Left ventricle myocardium inferior (tissue), 1 donor: ENCODE data around the gene SLC6A7. TPM values are rescaled to one million over a fixed set of nuclear protein-coding genes. Genes with fewer than 3 reads are reported as not detected.

ENCODE experiments used
- DNase-seq: peaks from one replicate; pipeline ENCODE4 v3.0.0-alpha.2; 2020
- H3K27ac ChIP-seq: fragments of 200-600 bp; replicated peaks from 2 replicates; pipeline ENCODE4 v1.8.0; 2021
- H3K27me3 ChIP-seq: fragments of 200-600 bp; 2 replicates; pipeline ENCODE4 v1.8.0; 2021; ENCODE audit warnings: low read depth
- H3K36me3 ChIP-seq: fragments of 200-600 bp; 2 replicates; pipeline ENCODE4 v1.8.0; 2021
- H3K4me1 ChIP-seq: fragments of 200-600 bp; 2 replicates; pipeline ENCODE4 v1.8.0; 2021
- H3K4me3 ChIP-seq: fragments of 200-600 bp; 2 replicates; pipeline ENCODE4 v1.8.0; 2021; ENCODE audit warnings: mild to moderate bottlenecking, moderate library complexity
- H3K9me3 ChIP-seq: fragments of 200-600 bp; replicated peaks from 2 replicates; pipeline ENCODE4 v1.8.0; 2021
- CTCF ChIP-seq: fragments of 200-600 bp; IDR thresholded peaks from 2 replicates; pipeline ENCODE4 v1.8.0; 2021; ENCODE audit warnings: antibody characterized with exemption, mild to moderate bottlenecking, borderline replicate concordance
- intact Hi-C: fragments of 100-400 bp; cut with micrococcal nuclease; formaldehyde crosslinking; loops from one replicate; pipeline ENCODE4 v1.11.0; 2022
- total RNA-seq: library from RNA; stranded (reverse); fragmentation: NEBNext Ultra II Directional; extraction: Animal tissue kit (Norgen Biotek cat#: 25700); gene quantifications from one replicate; pipeline ENCODE4 v1.2.1, GENCODE V29; 2021
- donor health status: DM: no; HTN: yes; CAD: no; lungs with severe emphysema.

Gene SLC6A7
- total RNA-seq, 1 donor from 2014 or later: not detected

GRCh38 chr5:150160448-150161081, 29.3 kb upstream of the SLC6A7 start:
- TF ChIP-seq CTCF: no peak
- peaks cover 86% of the 10 kb centered on the region for H3K4me1 ChIP-seq

GRCh38 chr5:150161242-150162141, 28.4 kb upstream of the SLC6A7 start:
- peak; percentile 92 for TF ChIP-seq CTCF
- Histone ChIP-seq H3K4me3 (no peak overlapping the region), H3K36me3 (no peaks in the 10 kb centered on the region), H3K4me1 (peaks cover 76% of the 10 kb centered on the region), H3K27ac (peak overlapping the region; percentile 89), H3K9me3 (no peaks in the 10 kb centered on the region), H3K27me3 (peaks cover 6% of the 10 kb centered on the region)
- DNase-seq: peak; percentile 86
- intact Hi-C loops: loop anchor here (5.0 kb wide), 1 partner anchor 56 kb away; no protein-coding TSS in a partner anchor

More at GRCh38 chr5:150160448-150161081, 29.3 kb upstream of the SLC6A7 start:
- intact Hi-C loops: loop anchor here (5.0 kb wide), 1 partner anchor 57 kb away; no protein-coding TSS in a partner anchor
- no peaks in the 10 kb centered on the region for H3K27me3 ChIP-seq
- no peak overlapping the region for H3K4me3 ChIP-seq
- no peaks in the 10 kb centered on the region for H3K36me3 ChIP-seq
- DNase-seq: peak; percentile 12
- no peaks in the 10 kb centered on the region for H3K9me3 ChIP-seq
- peak overlapping the region; percentile 89 for H3K27ac ChIP-seq

GRCh38 chr5:150162142-150162513, 27.7 kb upstream of the SLC6A7 start:
- no peaks in the 10 kb centered on the region for H3K36me3 ChIP-seq
- intact Hi-C loops: loop anchor here (5.0 kb wide), 1 partner anchor 55 kb away; no protein-coding TSS in a partner anchor
- H3K4me1 ChIP-seq: peaks cover 75% of the 10 kb centered on the region
- TF ChIP-seq CTCF: no peak
- DNase-seq: no peak
- no peaks in the 10 kb centered on the region for H3K9me3 ChIP-seq
- no peak overlapping the region for H3K4me3 ChIP-seq
- H3K27ac ChIP-seq: peak overlapping the region; percentile 89
- H3K27me3 ChIP-seq: peaks cover 12% of the 10 kb centered on the region

- Histone ChIP-seq H3K9me3 (no peaks in the 10 kb centered on the region), H3K27ac (peak overlapping the region; percentile 89), H3K36me3 (no peaks in the 10 kb centered on the region), H3K4me3 (no peak overlapping the region), H3K27me3 (peaks cover 21% of the 10 kb centered on the region), H3K4me1 (peaks cover 68% of the 10 kb centered on the region)
- intact Hi-C loops: loop anchor here (5.0 kb wide), 1 partner anchor 54 kb away; no protein-coding TSS in a partner anchor
- TF ChIP-seq CTCF: no peak
- DNase-seq: no peak
Observed at GRCh38 chr5:150163035-150163434, 26.8 kb upstream of the SLC6A7 start.

- peaks cover 63% of the 10 kb centered on the region for H3K4me1 ChIP-seq
- no peaks in the 10 kb centered on the region for H3K9me3 ChIP-seq
- TF ChIP-seq CTCF: no peak
- peak overlapping the region; percentile 89 for H3K27ac ChIP-seq
- H3K36me3 ChIP-seq: no peaks in the 10 kb centered on the region
- intact Hi-C loops: loop anchor here (5.0 kb wide), 1 partner anchor 54 kb away; no protein-coding TSS in a partner anchor
- peak; percentile 82 for DNase-seq
- H3K27me3 ChIP-seq: peaks cover 23% of the 10 kb centered on the region
- no peak overlapping the region for H3K4me3 ChIP-seq
Observed at GRCh38 chr5:150163547-150164059, 26.3 kb upstream of the SLC6A7 start.
